IPS-11a (cell line): ENCODE data around the gene PACRG.

Experiments
- H3K4me3 ChIP-seq: one replicate; pipeline ENCODE4 v1.5.1; 2013; ENCODE audit warnings: low read depth, low read length, control low read depth

Gene PACRG

DNA sequence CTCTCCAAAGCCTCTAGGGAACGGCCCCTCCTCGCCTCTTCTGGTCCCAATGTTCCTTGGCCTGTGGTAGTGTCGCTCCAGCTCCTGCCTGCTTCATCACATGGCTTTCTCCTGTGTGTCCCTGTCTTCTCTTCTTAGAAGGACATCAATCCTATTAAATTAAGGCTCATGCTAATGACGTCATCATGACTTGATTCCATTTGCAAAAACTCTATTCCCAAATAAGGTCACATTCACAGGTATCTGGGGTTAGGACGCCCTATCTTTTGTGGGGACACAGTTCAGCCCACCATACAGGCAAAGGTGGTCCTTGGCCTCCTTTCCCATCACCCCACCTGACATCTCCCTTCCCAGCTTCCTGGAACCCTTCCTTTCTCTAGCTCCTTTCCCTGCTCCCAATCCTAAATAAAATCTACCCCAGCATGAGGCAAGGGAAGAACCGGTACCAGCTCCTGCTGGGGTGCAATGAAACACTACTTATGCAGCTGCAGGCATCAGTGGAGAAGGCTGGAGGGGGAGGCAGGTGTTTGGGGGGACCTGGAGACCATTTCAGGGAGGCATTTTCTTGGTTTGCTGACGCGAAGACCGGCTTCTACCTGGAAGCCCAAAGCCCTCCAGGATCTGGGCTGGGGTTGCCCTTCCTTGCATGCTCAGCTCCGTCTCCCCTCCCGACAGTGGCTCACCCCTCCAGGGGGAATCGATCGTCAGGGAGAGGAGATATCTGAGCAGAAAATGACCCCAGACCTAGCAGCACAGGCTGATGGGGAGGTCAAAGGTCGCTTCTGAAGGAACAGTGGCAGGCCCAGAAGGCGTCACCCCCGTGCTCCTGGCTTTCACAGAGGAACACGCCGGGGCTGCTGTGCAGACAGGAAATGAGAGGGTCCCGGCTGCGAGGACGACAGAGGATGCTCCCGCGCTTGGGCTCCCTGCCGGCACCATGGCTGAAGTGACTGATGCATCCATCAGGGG is 615.1 kb downstream of the PACRG start:
- no peak overlapping the region for H3K4me3 ChIP-seq

DNA sequence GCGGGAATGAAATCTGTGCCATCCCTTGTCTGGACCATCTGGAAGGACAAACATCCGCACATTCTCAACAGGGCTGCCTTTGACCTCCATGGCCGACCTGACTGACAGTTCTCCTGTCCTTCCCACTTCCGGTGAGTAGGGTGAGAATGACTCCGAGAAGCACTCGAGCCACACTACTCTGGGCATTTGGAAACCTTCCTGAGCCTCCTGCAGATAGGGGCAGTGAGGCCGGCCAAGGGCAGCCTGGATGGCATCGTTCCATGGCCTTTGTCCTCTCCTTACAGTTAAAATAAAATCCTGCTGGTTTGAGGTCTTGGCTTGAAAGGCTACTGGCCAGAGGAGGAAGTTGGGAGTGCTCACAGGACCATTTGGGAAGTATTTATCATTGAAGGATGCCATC is 615.8 kb downstream of the PACRG start:
- H3K4me3 ChIP-seq, result no peak overlapping the region

DNA sequence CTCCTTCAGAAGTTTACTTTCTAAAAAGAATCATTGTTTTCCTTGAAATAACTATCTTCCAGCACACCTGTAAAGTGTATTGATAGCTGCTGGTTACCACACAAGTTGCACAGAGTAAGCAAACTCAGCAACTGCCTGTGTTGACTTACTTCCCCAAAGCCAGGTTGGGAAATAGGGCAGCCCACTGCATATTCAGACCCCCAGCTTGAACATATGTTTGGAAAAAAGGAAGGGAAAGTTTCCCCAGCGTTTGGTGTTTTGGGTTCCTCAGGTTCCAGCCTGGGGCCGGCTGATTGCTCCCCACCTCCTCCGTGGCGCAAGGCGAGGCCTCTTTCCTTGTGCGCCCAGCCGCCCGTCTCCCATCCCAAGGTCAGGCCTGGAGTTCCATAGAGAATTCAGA is 616.6 kb downstream of the PACRG start:
- H3K4me3 ChIP-seq, result no peak overlapping the region

DNA sequence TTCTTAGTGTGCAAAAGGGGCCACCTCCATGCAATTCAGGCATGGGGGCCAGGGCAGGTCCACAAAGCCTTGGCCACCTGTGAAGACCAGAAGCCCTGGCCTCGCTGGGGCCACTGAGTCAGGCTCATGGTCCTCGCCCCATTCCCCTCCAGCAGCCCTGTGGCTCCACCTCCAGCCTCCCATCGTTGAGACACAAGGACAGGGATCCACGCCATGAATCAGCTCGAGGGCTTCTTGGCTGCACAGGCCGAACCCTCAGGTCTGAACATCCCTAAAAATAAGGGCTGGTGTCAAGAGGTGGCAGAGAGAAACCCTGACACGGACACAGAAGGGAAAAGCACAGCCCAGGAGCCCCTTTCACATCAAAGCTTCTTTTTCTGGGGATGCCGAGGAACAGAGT is 618.2 kb downstream of the PACRG start:
- H3K4me3 ChIP-seq, result no peak overlapping the region

DNA sequence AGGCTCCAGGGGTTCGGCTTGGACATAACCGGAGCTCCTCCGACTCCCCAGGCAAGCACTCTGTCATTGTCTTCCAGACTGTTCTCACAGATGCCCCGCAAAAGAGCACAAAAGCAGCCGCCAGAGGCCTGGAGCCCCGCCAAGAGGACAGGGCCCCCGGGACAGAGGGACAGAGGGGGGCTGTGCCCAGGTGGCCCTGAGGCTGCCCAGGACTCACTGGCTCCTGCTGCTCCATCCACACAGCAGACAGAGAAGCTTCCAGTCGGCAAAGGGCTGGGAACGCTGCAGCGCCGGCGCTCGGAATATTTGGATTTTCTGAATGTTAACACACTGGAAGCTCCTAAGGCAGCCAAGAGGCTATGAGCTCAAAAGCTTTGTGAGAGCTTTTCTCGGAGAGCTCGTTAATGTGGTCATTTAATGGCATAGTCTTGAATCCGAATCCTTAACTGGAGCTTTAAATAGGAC is 618.8 kb downstream of the PACRG start:
- no peak overlapping the region for H3K4me3 ChIP-seq

DNA sequence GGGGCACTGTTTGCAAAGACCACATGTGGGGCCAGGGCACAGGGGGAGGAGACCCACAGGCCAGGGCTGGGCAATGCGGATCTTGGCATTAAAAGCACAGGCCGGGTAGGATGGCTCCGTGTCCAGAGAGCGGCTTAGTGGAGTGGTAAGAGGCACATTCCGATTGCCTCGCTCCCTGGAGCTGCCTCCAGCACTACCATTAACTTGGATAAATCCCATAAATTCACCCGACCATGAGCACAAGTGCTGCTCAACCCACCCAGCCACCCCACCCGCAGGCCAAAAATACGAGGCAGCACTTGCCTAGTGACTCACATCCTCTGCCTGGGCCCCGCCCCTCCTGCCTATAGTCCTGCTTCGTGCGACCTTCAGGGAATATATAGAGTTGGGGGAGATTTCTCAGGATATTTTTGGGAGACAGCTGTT is 619.3 kb downstream of the PACRG start:
- H3K4me3 ChIP-seq, result no peak overlapping the region

DNA sequence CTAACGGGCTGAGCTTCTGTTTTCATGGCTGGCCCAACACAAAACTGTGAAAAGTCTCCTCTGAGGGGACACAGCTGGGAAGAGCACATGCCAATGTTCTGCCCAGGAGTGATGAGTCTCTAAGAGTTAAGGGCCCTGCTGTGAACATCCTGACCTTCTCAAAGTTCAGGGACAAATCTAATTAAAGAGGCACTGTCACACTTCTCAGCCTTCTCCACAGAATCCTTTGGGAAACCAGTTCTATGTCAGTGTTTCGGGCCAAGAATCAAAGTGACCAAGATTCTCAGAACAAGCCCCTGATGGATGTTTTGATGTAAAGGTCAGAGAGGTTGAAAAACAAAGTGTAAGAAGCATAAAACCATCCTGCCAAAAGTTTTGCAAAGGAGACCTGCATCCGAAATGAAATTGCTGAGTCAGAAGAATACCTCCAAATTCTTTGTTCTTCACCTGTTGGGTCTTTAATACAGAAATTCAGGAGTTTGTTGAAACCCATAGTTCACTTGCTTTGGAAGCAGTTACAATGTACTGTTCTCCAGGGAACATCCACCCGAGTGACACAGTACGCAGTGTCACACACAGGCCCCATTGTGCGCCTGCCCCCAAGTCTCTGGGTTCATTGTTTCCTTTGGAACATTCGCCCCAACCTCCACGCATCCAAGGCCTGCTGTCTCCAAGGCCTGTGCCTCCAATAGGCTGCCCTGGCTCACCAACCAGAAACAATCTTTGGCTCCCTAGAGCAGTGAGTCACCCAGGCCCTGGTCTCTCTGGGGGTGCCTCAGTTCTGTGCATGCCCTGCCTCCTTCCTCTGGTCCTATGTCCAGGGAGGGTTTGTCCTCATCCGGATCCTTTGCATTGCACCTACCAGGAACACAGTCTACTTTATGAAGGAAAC is 621.3 kb downstream of the PACRG start:
- H3K4me3 ChIP-seq, result no peak overlapping the region

DNA sequence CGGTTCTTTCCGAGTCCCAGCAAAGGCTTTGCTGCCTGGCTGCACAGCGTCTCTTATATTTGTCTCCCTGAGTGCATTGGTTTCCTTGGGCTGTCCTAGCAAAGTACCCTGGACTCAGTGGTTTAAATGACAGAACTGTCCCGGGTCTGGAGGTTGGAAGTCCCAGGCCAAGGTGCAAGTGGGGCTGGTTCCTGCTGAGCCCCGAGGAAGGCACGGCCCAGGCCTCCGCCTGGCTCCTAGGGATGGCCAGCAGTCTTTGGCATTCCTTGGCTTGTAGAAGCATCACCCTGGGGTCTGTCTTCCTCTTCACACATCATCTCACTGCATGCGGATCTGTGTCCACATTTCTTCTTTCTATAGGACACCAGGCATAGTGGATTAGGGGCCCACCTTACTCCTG is 621.9 kb downstream of the PACRG start:
- no peak overlapping the region for H3K4me3 ChIP-seq

DNA sequence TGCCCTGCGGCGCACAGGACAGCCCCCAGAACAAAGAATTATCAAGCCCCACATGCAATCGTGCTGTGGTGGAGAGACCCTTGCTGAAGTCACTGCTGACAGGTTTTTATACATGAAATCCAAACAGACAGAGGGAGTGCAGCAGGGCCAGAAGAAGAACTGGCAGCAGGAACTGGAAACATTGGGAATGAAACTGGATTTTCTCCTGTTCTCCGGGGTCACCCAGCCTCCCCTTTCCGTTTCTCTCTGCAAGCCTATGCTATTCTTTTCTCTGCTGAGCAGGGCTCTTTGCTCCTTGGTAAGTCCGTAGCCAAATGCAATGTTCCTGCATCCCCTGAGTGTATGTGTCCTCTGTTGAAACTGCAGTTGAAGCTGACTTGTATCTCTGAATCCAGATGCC is 623.2 kb downstream of the PACRG start:
- H3K4me3 ChIP-seq, result no peak overlapping the region

DNA sequence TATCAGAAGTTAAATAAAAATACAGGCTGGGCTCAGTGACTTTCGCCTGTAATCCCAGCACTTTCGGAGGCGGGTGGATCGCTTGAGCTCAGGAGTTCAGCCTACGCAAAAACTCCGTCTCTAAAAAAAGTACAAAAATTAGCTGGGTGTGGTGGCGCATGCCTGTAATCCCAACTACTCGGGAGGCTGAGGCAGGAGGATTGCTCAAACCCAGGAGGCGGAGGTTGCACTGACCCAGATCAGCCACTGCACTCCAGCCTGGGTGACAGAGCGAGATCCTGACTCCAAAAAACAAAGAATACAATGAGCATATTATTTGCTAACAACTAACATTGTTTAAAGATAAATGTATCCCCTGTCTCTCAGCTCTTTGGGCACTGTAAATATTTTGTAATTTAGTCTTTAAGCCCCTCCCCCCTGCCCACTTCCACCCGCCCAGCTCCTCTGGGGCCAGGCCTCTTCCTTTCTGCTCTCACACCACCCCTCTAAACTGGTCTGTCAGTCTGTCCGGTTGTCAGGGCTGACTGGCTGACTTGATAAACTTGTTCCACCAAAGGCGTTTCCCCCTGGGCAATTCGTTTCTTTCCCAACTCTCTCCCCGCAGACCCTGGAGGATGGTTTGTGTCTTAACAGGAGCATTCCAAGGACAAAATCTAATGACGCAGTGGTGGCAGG is 624.4 kb downstream of the PACRG start:
- no peak overlapping the region for H3K4me3 ChIP-seq

DNA sequence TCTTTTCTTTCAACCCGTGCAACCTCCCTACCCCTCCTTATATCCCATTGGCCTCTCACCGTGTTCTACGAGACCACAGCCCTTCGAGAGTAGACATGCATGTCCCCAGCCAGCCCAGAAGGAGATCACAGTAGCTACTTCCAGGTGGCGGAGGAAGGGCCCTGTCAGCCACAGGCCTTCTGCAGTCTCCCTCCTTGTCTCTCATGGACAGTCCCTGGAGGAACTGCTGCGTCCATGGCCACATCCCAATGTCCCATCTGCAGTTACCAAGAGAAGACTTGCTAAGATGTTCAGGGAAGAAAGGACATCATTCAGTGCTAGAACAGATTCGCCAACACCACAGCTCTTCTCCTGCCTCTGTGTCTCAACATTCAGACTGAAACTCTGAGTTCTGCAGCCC is 625.2 kb downstream of the PACRG start:
- H3K4me3 ChIP-seq, result no peak overlapping the region

DNA sequence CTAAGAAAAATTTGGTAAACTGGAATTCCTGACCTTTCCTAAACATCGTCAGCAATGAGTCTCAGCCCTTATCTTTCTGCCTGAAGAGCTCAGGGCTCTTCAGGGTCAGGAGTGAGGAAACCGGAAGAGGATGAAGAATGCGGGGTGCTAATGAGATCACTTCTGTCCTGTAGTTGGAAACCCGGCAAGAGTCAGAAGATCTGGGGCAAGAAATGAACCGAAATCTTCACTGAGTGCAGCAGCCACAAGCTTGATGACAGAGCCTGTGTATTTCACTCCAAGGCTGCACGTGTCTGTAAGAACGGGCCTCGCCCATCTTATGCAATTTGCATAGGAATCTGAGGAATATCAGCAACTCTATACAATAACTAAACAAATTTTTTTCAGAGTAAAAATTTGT is 626.3 kb downstream of the PACRG start:
- H3K4me3 ChIP-seq, result no peak overlapping the region

DNA sequence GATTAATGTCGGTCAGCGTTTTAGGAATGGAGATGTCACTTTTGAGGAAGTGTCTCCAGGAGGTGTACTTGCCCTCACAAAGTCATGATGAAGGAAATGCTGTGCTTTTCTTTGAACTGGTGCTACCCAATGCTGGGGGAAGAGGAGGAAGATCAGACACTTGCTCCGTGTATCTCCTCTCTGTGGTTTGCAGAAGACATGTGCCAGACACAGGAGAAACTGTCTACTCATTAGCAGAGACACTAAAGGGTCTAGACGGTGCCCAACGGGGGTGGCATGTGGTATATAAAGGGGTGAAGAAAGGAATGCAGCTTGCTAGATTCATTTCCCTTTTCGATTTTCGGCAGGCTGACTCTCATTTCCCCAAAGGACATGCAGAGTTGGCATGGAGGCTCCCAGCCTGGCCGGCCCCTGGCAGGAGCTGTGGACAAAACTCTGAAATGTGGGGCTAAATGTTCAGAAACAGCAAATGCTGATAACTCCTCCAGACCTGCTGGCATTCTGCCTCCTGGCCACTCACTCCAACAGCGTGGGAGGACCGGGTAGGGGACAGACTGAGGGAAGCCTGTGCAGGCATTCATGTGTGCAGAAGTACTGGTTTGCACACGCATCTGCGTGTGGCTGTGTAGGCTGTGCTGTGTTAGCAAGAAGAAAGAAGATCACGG is 627.1 kb downstream of the PACRG start:
- H3K4me3 ChIP-seq, result no peak overlapping the region

DNA sequence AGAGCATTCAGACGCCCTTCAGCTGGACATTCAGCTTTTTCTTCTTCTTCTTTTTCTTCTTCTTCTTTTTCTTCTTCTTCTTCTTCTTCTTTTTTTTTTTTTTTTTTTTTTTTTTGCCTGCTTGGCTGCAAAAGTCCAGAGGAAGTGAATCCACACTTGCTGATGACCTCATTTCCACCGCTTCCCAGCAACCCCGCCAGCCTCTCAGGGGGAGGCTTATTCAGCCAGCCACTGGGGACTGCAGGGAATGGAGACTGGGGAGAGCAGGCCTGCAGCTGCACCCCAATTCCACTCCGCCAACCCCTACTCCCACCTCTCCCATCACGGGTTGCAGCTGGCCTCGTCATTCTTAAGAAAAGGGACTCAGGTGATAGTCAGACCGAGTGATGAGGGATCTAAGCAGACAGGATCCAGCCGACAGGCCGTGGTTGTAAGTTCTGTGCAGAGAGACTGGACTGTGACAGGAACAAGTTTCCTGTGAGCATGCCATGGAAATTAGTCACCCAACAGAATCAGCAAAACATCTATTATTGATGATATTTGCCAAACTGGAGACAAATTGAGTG is 627.7 kb downstream of the PACRG start:
- H3K4me3 ChIP-seq, result no peak overlapping the region

DNA sequence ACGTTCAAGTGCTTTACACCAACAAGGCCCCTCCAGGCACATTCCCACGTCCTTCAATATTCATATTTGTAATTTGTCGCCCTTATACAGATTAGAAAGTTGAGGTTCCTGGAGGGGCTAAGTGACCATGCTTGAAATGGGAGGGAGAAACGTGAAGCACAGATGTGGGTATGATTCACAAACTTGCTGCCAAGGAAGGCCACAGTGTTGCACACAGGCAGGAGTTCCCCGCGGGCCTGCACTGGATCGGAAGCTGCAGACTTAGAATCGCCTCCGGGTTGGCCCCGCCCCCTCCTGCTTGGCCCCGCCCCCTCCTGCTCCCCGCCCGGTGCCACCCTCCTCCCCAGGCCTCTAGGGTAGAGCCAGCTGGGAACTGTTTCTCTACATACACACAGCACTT is 628.5 kb downstream of the PACRG start:
- H3K4me3 ChIP-seq, result no peak overlapping the region

DNA sequence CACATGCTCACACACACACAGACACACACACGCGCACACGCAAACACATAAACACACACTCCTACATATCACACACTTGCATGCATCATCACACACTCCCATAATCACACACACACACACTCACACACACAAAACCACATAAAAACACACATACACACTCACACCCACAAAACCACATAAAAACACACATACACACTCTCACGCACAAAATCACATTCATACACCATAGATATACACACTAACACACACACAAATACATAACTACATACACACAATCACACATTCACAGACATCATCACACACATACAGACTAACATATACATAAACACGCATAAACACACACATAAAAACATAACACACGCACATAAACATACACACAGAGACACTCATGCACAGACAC is 629.0 kb downstream of the PACRG start:
- no peak overlapping the region for H3K4me3 ChIP-seq

DNA sequence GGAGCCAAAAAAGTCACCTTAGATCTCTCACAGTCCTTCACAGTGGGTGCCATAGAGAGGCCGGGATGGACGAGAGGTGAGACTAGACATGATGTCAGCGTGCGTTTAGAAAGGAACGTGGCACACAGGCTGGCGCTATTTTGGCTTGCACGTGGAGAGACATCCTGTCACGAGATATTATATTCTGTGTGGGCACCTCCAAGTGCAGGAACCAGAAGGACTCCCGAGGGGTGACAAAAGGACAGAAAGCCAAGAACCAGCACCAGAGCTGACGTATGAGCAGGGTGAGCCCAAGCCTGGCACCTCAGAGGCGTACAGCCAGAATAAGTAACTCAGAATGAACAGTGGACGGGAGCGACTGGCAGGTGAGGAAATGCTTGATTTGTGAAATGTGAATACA is 636.9 kb downstream of the PACRG start:
- no peak overlapping the region for H3K4me3 ChIP-seq
